HG03565 (cell line): ENCODE results near the gene MCOLN3.
A peak's percentile ranks its signal among the peaks of the same experiment; 100 is the strongest.
"Not testable (repeated sequence)": the region's sequence is repeated elsewhere in the genome, so short reads cannot be mapped to it uniquely, and the experiment has no call there.

Experiments used
- ATAC-seq: cut with Tn5 transposase; IDR thresholded peaks from one replicate; pipeline ENCODE4 v1.9.1; 2021; ENCODE audit warnings: mild to moderate bottlenecking, moderate library complexity; ENCODE audit not compliant: unreplicated experiment

Gene MCOLN3

GRCh38 chr1:84995484-84996334, 52.6 kb downstream of the MCOLN3 start:
- ATAC-seq = peak; percentile 40

DNA sequence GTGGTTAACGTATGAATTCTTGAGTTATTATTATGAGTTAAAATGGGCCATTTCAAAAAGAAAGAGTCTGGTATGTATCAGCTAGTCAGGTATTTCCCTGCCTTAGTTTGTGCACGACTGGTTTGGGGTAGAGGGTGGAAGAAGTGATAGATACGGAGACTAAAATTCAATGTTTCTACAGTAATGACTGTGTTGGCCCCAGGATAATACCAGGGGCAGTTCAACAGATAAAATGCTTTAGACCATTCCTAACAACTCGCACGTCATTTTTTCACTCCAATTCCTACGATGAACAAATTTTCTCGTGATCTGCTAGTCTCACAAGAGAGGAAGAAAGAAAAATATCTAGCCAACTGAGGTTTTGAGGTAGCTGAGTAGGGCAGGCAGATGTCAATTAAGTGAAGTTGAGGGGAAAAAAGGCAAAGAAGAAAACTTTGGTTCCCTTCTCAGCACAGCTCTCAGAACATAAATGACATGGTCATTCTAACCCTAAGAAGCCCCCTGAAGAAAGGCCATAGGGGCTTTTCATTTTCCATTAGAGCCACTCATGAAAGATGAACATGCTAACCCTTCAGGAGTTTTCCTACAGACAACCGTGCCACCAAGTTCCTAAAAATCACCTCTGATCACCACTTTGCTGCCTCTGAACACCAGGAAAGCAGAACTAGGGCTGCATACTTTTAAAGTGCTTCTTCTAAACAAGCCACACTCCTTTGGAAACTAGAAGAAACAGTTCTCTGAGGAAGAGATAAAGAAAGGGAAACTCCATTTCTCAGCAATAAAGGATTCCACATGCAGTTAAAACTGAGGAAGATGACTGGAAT, 57.0 kb downstream of the MCOLN3 start:
- peak; percentile 28 for ATAC-seq

- ATAC-seq = peak; percentile 49
Observed at GRCh38 chr1:84988588-84988987, 59.7 kb downstream of the MCOLN3 start.

- not testable (repeated sequence) for ATAC-seq
Observed at GRCh38 chr1:84986561-84986960, 61.7 kb downstream of the MCOLN3 start.

GRCh38 chr1:84985365-84985764, 62.9 kb downstream of the MCOLN3 start:
- no peak for ATAC-seq

- ATAC-seq = no peak
Observed at GRCh38 chr1:84982395-84982794, 65.9 kb downstream of the MCOLN3 start.

GRCh38 chr1:84975035-84975434, 73.3 kb downstream of the MCOLN3 start:
- ATAC-seq = no peak

DNA sequence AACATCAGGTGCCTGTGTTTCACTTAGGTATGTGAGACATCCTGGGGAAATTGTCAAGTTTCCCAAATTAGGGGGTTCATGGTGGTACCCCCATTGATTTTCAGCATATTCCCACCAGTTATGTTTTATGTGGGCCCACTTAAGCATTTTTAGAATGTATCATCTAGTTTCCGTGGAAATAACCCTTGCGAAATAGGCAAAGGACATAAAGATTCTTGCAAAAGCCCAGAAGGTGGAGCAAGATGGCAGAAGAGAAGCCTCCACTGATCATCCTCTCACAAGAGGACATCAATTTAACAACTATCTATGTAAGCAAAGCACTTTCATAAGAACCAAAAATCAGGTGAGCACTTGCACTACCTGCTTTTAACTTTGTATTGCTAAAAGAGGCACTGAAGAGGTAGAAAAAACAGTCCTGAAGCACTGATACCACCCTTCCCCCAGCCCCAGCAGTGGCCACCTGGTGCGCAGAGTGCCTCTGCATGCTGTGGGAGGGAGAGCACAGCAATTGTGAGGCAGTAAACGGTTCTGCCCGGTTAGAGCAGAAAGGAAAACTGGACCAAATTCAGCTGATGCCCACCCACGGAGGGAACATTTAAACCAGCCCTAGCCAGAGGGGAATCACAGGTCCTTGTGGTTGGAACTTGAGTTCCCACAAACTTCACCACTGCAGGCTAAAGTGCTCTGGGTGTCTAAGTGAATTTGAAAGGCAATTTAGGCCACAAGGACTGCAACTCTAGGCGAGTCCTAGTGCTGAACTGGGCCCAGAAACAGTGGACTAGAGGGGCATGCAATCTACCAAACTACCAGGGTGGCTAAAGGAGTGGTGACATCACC, 74.6 kb downstream of the MCOLN3 start:
- peak; percentile 21 for ATAC-seq

- ATAC-seq = peak; percentile 21
Observed at GRCh38 chr1:84972377-84972987, 75.8 kb downstream of the MCOLN3 start.

- peak; percentile 34 for ATAC-seq
Observed at GRCh38 chr1:84971957-84972356, 76.3 kb downstream of the MCOLN3 start.

- peak; percentile 43 for ATAC-seq
Observed at GRCh38 chr1:84969489-84970250, 78.6 kb downstream of the MCOLN3 start.

DNA sequence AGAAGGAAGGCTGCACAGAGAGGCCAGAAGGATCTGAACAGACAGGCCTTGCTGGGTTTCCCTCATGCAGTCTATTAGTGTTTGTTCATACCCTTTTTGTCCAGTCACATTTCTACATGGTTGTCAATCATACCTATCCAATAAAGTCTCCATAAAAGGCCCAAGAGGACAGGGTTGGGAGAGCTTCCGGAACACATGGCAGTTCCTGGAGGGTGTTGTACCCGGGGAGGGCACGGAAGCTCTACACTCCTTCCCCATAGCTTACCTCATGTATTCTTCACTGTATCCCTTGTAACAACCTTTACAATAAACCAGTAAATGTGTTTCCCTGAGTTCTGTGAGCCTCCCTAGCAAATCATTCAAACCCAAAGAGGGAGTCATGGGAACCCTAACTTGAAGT, 79.4 kb downstream of the MCOLN3 start:
- no peak for ATAC-seq

GRCh38 chr1:84968101-84968500, 80.2 kb downstream of the MCOLN3 start:
- ATAC-seq = no peak
